ENCODE measurements around the gene NUDT1. TPM values are rescaled to one million over a fixed set of nuclear protein-coding genes. Genes with fewer than 3 reads are reported as not detected.

NUDT1 gene
- polyA plus RNA-seq (2013, experiment 1 of 2; ENCODE audit: insufficient read length): 47.3 TPM
- polyA plus RNA-seq (2013, experiment 2 of 2; ENCODE audit: insufficient read length): 42.0 TPM

- DNase-seq: peak; percentile 74
Observed at GRCh38 chr7:2241580-2242540, at the start of gene NUDT1, which contains the start of gene MRM2. Gene NUDT1 (plus strand): TSS chr7:2242226. CDS start chr7:2244575, 2,349 bp downstream. Gene MRM2 (minus strand): TSS chr7:2242205. CDS start chr7:2242169, 36 bp downstream.

GRCh38 chr7:2192831-2193534, 49.0 kb upstream of the NUDT1 start:
- DNase-seq: no peak

GRCh38 chr7:2193575-2194305, 48.3 kb upstream of the NUDT1 start:
- no peak for DNase-seq

GRCh38 chr7:2195400-2196246, 46.4 kb upstream of the NUDT1 start:
- DNase-seq: no peak

- no peak for DNase-seq
Observed at GRCh38 chr7:2196381-2197378, 45.3 kb upstream of the NUDT1 start.

GRCh38 chr7:2197436-2198155, 44.4 kb upstream of the NUDT1 start:
- DNase-seq: no peak

- DNase-seq: no peak
Observed at GRCh38 chr7:2198206-2198605, 43.8 kb upstream of the NUDT1 start.

GRCh38 chr7:2198760-2199159, 43.3 kb upstream of the NUDT1 start:
- no peak for DNase-seq

- no peak for DNase-seq
Observed at GRCh38 chr7:2199528-2199927, 42.5 kb upstream of the NUDT1 start.

GRCh38 chr7:2199956-2200583, 42.0 kb upstream of the NUDT1 start:
- no peak for DNase-seq

- no peak for DNase-seq
Observed at GRCh38 chr7:2200584-2200980, 41.4 kb upstream of the NUDT1 start.

GRCh38 chr7:2201128-2201527, 40.9 kb upstream of the NUDT1 start:
- no peak for DNase-seq

- DNase-seq: no peak
Observed at GRCh38 chr7:2201686-2202360, 40.2 kb upstream of the NUDT1 start.

- DNase-seq: no peak
Observed at GRCh38 chr7:2202361-2202761, 39.7 kb upstream of the NUDT1 start.

GRCh38 chr7:2202901-2203765, 38.9 kb upstream of the NUDT1 start:
- no peak for DNase-seq

GRCh38 chr7:2203766-2204300, 38.2 kb upstream of the NUDT1 start:
- DNase-seq: no peak

GRCh38 chr7:2204446-2204845, 37.6 kb upstream of the NUDT1 start:
- no peak for DNase-seq

Data from fibroblast of skin of scalp (primary cell).